HepG2 (cell line): ENCODE data around the gene PRSS38. TPM values are rescaled to one million over a fixed set of nuclear protein-coding genes. Genes with fewer than 3 reads are reported as not detected.

Experiments used
- ATAC-seq: fragments of 200-7000 bp; cut with Tn5 transposase; 3 replicates; pipeline ENCODE4 v1.9.1; 2020; ENCODE audit warnings: mild to moderate bottlenecking, moderate library complexity
- BruUV-seq: library from RNA; stranded (reverse); fragments of 400-500 nt; replicated peaks from 2 replicates; lab custom pipeline; 2021; lab: Mats Ljungman, UMichigan
- CTCF ChIA-PET: fragments of 300-600 bp; formaldehyde crosslinking; extraction: SDS; loops from one replicate; lab custom pipeline; 2021; ENCODE audit warnings: low total read pairs, inconsistent platforms, low intra/inter-chr PET ratio; lab: Yijun Ruan, JAX
- POLR2A ChIA-PET: fragments of 350-600 bp; sonication (Branson Sonifier 250); formaldehyde crosslinking; loops from one replicate; lab custom pipeline; 2020; ENCODE audit warnings: antibody characterized with exemption, inconsistent platforms; lab: Yijun Ruan, JAX
- DNase-seq: peaks from one replicate; pipeline ENCODE4 v3.0.0-alpha.2; 2015; ENCODE audit warnings: low spot score
- FAIRE-seq: peaks from 3 replicates; lab custom pipeline; 2011; peaks lifted over from hg19 to GRCh38; lab: Jason Lieb, UNC
- H2AFZ ChIP-seq: one replicate; pipeline ENCODE4 v1.6.1; 2011; ENCODE audit warnings: low read length, inconsistent platforms
- H3K27ac ChIP-seq: fragments of 300-600 bp; 3 replicates; pipeline ENCODE4 v1.8.0; 2011; ENCODE audit warnings: mixed run types, mild to moderate bottlenecking, mixed read lengths, low read length, inconsistent platforms; ENCODE audit not compliant: insufficient read depth; ENCODE audit errors: extremely low read length
- H3K27me3 ChIP-seq, 2 experiments: fragments of 200-600 bp in 1 of 2; 2 replicates in 1 of 2; 3 replicates in 1 of 2; pipeline versions ENCODE4 v1.6.0 to v1.8.0; 2011; ENCODE audit warnings: low read length in 2 of 2, mild to moderate bottlenecking in 2 of 2, moderate library complexity in 2 of 2, inconsistent platforms in 1 of 2; ENCODE audit not compliant: insufficient read depth in 2 of 2, control insufficient read depth in 1 of 2
- H3K36me3 ChIP-seq, 2 experiments: fragments of 200-600 bp in 1 of 2; replicated peaks in 1 of 2; 2 replicates in 1 of 2; 3 replicates in 1 of 2; pipeline versions ENCODE4 v1.5.1 to v1.8.0; 2011; ENCODE audit warnings: low read length in 2 of 2, inconsistent platforms in 1 of 2; ENCODE audit not compliant: insufficient read depth in 2 of 2, control insufficient read depth in 1 of 2
- H3K4me1 ChIP-seq: 2 replicates; pipeline ENCODE4 v1.5.1; 2012; ENCODE audit warnings: low read length, inconsistent platforms; ENCODE audit not compliant: insufficient read depth
- H3K4me2 ChIP-seq: 2 replicates; pipeline ENCODE4 v1.6.0; 2011; ENCODE audit warnings: low read depth, low read length, inconsistent platforms
- H3K4me3 ChIP-seq, 3 experiments: fragments of 200-600 bp in 1 of 3; sonication (generic), shearing (Covaris generic) in 1 of 3; replicated peaks in 1 of 3; 2 replicates each; pipeline ENCODE4 v1.5.1; 2011 to 2016; ENCODE audit warnings: low read length in 3 of 3, inconsistent platforms in 2 of 3, low read depth in 2 of 3, mild to moderate bottlenecking in 2 of 3, control low read depth in 1 of 3, mixed read lengths in 1 of 3; ENCODE audit not compliant: insufficient read depth in 1 of 3
- H3K79me2 ChIP-seq: one replicate; pipeline ENCODE4 v1.6.1; 2011; ENCODE audit warnings: low read length, inconsistent platforms; ENCODE audit not compliant: insufficient read depth
- H3K9ac ChIP-seq: 2 replicates; pipeline ENCODE4 v1.6.0; 2011; ENCODE audit warnings: mild to moderate bottlenecking, low read depth, low read length, inconsistent platforms; ENCODE audit not compliant: insufficient read depth
- H3K9me3 ChIP-seq: 2 replicates; pipeline ENCODE4 v1.5.1; 2012; ENCODE audit warnings: mild to moderate bottlenecking, low read length
- H4K20me1 ChIP-seq: 2 replicates; pipeline ENCODE4 v1.6.0; 2011; ENCODE audit warnings: inconsistent platforms, mild to moderate bottlenecking, low read length, moderate library complexity; ENCODE audit not compliant: insufficient read depth
- AGO2 ChIP-seq: fragments of 200-400 bp; formaldehyde crosslinking; optimal IDR thresholded peaks from 2 replicates; pipeline ENCODE3; 2017; ENCODE audit warnings: mild to moderate bottlenecking, low read depth, low read length, moderate library complexity
- DBP ChIP-seq: sonication (generic); formaldehyde crosslinking; IDR thresholded peaks from 2 replicates; pipeline ENCODE4 v1.4.0; 2020; ENCODE audit warnings: missing genetic modification reagents; ENCODE audit errors: not compliant biosample characterization
- GMEB2 ChIP-seq: IDR thresholded peaks from 2 replicates; pipeline ENCODE4 v1.6.1; 2016; ENCODE audit warnings: missing biosample characterization, missing genetic modification reagents, low read depth
- RBFOX2 ChIP-seq: fragments of 200-400 bp; formaldehyde crosslinking; IDR thresholded peaks from 2 replicates; pipeline ENCODE4 v1.6.1; 2017; ENCODE audit warnings: low read depth, mild to moderate bottlenecking, low read length
- SALL1 ChIP-seq: sonication (generic); formaldehyde crosslinking; IDR thresholded peaks from 2 replicates; pipeline ENCODE4 v1.8.0; 2022; ENCODE audit warnings: mild to moderate bottlenecking, missing genetic modification reagents
- ZBTB26 ChIP-seq: IDR thresholded peaks from 2 replicates; pipeline ENCODE4 v1.6.1; 2016; ENCODE audit warnings: missing compliant biosample characterization, missing genetic modification reagents, borderline replicate concordance
- WGBS: methylation state at CpG from one replicate; pipeline ENCODE4 v1.1.6; 2017; ENCODE audit warnings: low lambda C conversion rate; 5-methylcytosine and 5-hydroxymethylcytosine counted together
- in situ Hi-C: cut with HindIII; loops from 2 replicates; pipeline ENCODE4 v1.10.0; 2017; ENCODE audit warnings: low pct_unique_long_range_greater_than_20kb; ENCODE audit not compliant: extremely low pct_ligation_motif_present
- intact Hi-C: fragments of 100-400 bp; cut with micrococcal nuclease; formaldehyde crosslinking; loops from one replicate; pipeline ENCODE4 v1.10.0; 2022; ENCODE audit not compliant: unreplicated experiment
- polyA plus RNA-seq, 8 experiments: library from polyadenylated mRNA; depleted of rRNA in 3 of 8; stranded (reverse) in 7 of 8; unstranded in 1 of 8; fragments of >200 nt; fragmentation: Illumina TruSeq in 4 of 8; extraction: Trizol in 4 of 8; gene quantifications; 2 replicates each; pipeline versions ENCODE4 v1.2.1 to v1.2.3, GENCODE V29; 2011 to 2016; ENCODE audit warnings: low read depth in 4 of 8, missing spikeins in 1 of 8, mixed read lengths in 1 of 8; ENCODE audit not compliant: insufficient read depth in 1 of 8
- total RNA-seq, 5 experiments: library from RNA; depleted of rRNA; stranded (reverse); fragments of >200 nt; fragmentation: Illumina TruSeq; extraction: Trizol; gene quantifications; 2 replicates each; pipeline ENCODE4 v1.2.3, GENCODE V29; 2016; ENCODE audit warnings: low read depth in 1 of 5

Gene PRSS38
- total and polyA plus RNA-seq, 2 of the 13 experiments (the other 11 are each of a cell fraction or from before 2014, with no cell fraction given), result not detected

- no peak for TF ChIP-seq RBFOX2
Measured at GRCh38 chr1:227779685-227780084, 35.8 kb upstream of the PRSS38 start (continued).

GRCh38 chr1:227780101-227781044 lies 35.1 kb upstream of the PRSS38 start:
- no peak overlapping the region for H3K4me3 ChIP-seq
- 96% methylated on average over 14 of the region's 23 CpGs for WGBS
- H3K4me2 ChIP-seq, result no peak overlapping the region
- TF ChIP-seq GMEB2 (CRISPR knock-in tag), result no peak
- peak; percentile 41 for TF ChIP-seq AGO2
- TF ChIP-seq DBP, result no peak
- no peak for TF ChIP-seq SALL1
- TF ChIP-seq ZBTB26 (CRISPR knock-in tag), result no peak
- no peaks in the 10 kb centered on the region for H3K27me3 ChIP-seq
- POLR2A ChIA-PET, result no interaction called here
- in situ Hi-C loops, result no loop called here
- H3K9me3 ChIP-seq, result no peaks in the 10 kb centered on the region
- H3K36me3 ChIP-seq, result peaks cover 3 to 9% of the 10 kb centered on the region in 2 experiments; a peak in 3 of 5 replicates
- DNase-seq (no peak), FAIRE-seq (no peak), ATAC-seq (peak; percentile 23; the same call in 1 of the 3 replicates)
- no peak overlapping the region for H3K27ac ChIP-seq
- BruUV-seq, result no TSS peak
- no peaks in the 10 kb centered on the region for H3K4me1 ChIP-seq
- CTCF ChIA-PET, result no interaction called here
- H3K9ac ChIP-seq, result no peak overlapping the region
- H3K79me2 ChIP-seq, result no peaks in the 10 kb centered on the region
- H4K20me1 ChIP-seq, result no peaks in the 10 kb centered on the region
- intact Hi-C loops, result no loop called here
- no peak overlapping the region for H2AFZ ChIP-seq
